K562 (cell line): ENCODE results near the gene SHF. TPM values are rescaled to one million over a fixed set of nuclear protein-coding genes. Genes with fewer than 3 reads are reported as not detected.
A peak's percentile ranks its signal among the peaks of the same experiment; 100 is the strongest.

ENCODE experiments used
- ADNP ChIP-seq: fragments of 200-800 bp; sonication (Bioruptor generic); IDR thresholded peaks from 2 replicates; pipeline ENCODE4 v1.6.1; 2016; ENCODE audit warnings: missing genetic modification characterization, missing compliant biosample characterization
- CREB5 ChIP-seq: fragments of 250-450 bp; sonication (Bioruptor Pico); IDR thresholded peaks from 2 replicates; pipeline ENCODE4 v1.5.0; 2020; ENCODE audit warnings: mild to moderate bottlenecking
- FOXA1 ChIP-seq: fragments of 450-650 bp; IDR thresholded peaks from 2 replicates; pipeline ENCODE4 v1.6.1; 2016; ENCODE audit warnings: mild to moderate bottlenecking, borderline replicate concordance
- HEY1 ChIP-seq: fragments of 250-450 bp; sonication (Bioruptor Pico); IDR thresholded peaks from 2 replicates; pipeline ENCODE4 v1.5.0; 2020; ENCODE audit warnings: mild to moderate bottlenecking, moderate library complexity, borderline replicate concordance
- HOMEZ ChIP-seq: fragments of 250-450 bp; sonication (Bioruptor Pico); IDR thresholded peaks from 2 replicates; pipeline ENCODE4 v1.4.0; 2020; ENCODE audit warnings: mild to moderate bottlenecking, moderate library complexity
- KLF6 ChIP-seq: fragments of 250-450 bp; sonication (Bioruptor Pico); IDR thresholded peaks from 2 replicates; pipeline ENCODE4 v1.4.0; 2020; ENCODE audit warnings: mild to moderate bottlenecking, moderate library complexity, borderline replicate concordance
- LCOR ChIP-seq: sonication (generic); formaldehyde crosslinking; IDR thresholded peaks from 2 replicates; pipeline ENCODE4 v1.8.0; 2022; ENCODE audit warnings: mild to moderate bottlenecking, missing genetic modification reagents
- MAZ ChIP-seq, 2 experiments: fragments of 450-650 bp in 1 of 2; sonication (generic) in 1 of 2; formaldehyde crosslinking; IDR thresholded peaks in 1 of 2; conservative IDR thresholded peaks in 1 of 2; 2 replicates each; pipeline versions ENCODE4 v1.4.0 to v1.5.0; 2020; ENCODE audit warnings: mild to moderate bottlenecking in 1 of 2, missing genetic modification reagents in 1 of 2
- NFXL1 ChIP-seq: fragments of 450-650 bp; formaldehyde crosslinking; IDR thresholded peaks from 2 replicates; pipeline ENCODE4 v1.4.0; 2021; ENCODE audit warnings: mild to moderate bottlenecking
- POLR2H ChIP-seq: IDR thresholded peaks from 2 replicates; pipeline ENCODE4 v1.6.1; 2016; ENCODE audit warnings: missing genetic modification characterization, low read depth, mild to moderate bottlenecking, control low read depth, missing compliant biosample characterization, moderate library complexity
- PPARD ChIP-seq: fragments of 250-450 bp; sonication (Bioruptor Pico); IDR thresholded peaks from 2 replicates; pipeline ENCODE4 v1.8.0; 2022; ENCODE audit warnings: inconsistent platforms, mild to moderate bottlenecking, moderate library complexity
- RBBP5 ChIP-seq: fragments of 200-600 bp; sonication (generic); IDR thresholded peaks from 2 replicates; pipeline ENCODE4 v1.6.1; 2012; ENCODE audit warnings: borderline replicate concordance, mild to moderate bottlenecking, low read length, control low read depth, inconsistent platforms; ENCODE audit not compliant: insufficient read depth, poor library complexity, severe bottlenecking
- SAP30 ChIP-seq: fragments of 200-600 bp; sonication (generic); IDR thresholded peaks from 2 replicates; pipeline ENCODE4 v1.6.1; 2012; ENCODE audit warnings: borderline replicate concordance, low read depth, mild to moderate bottlenecking, moderate library complexity, low read length, control low read depth, inconsistent platforms; ENCODE audit not compliant: insufficient read depth, poor library complexity, severe bottlenecking
- SMARCC2 ChIP-seq: fragments of 450-650 bp; IDR thresholded peaks from 2 replicates; pipeline ENCODE4 v1.6.1; 2017; ENCODE audit warnings: antibody characterized with exemption, moderate library complexity, mild to moderate bottlenecking, low read depth
- SRF ChIP-seq, 2 experiments: fragments of 250-450, 450-650 bp in 1 of 2; sonication (Bioruptor Pico) in 1 of 2; sonication (generic) in 1 of 2; formaldehyde crosslinking; IDR thresholded peaks; 2 replicates each; pipeline versions ENCODE4 v1.5.0 to v1.5.1; 2020 to 2022; ENCODE audit warnings: mild to moderate bottlenecking in 1 of 2, missing genetic modification reagents in 1 of 2
- STAT5A ChIP-seq: IDR thresholded peaks from 2 replicates; pipeline ENCODE4 v1.6.1; 2012; ENCODE audit warnings: low read length, inconsistent platforms, borderline replicate concordance
- TEAD1 ChIP-seq, 2 experiments: fragments of 450-650 bp in 1 of 2; sonication (generic) in 1 of 2; formaldehyde crosslinking; IDR thresholded peaks; 2 replicates each; pipeline versions ENCODE4 v1.4.0 to v1.8.0; 2020 to 2022; ENCODE audit warnings: mild to moderate bottlenecking in 2 of 2, missing genetic modification reagents in 1 of 2
- TOE1 ChIP-seq, 2 experiments: fragments of 450-650 bp in 1 of 2; sonication (generic) in 1 of 2; formaldehyde crosslinking in 1 of 2; IDR thresholded peaks; 2 replicates each; pipeline versions ENCODE4 v1.7.1 to v1.8.0; 2016 to 2022; ENCODE audit warnings: borderline replicate concordance in 2 of 2, mild to moderate bottlenecking in 2 of 2, antibody characterized with exemption in 1 of 2, inconsistent platforms in 1 of 2, low read depth in 1 of 2, missing genetic modification reagents in 1 of 2, moderate library complexity in 1 of 2
- USF2 ChIP-seq: sonication (generic); formaldehyde crosslinking; IDR thresholded peaks from 2 replicates; pipeline ENCODE4 v1.5.0; 2020; ENCODE audit warnings: missing genetic modification reagents
- ZC3H11A ChIP-seq: IDR thresholded peaks from 2 replicates; pipeline ENCODE4 v1.6.1; 2012; ENCODE audit warnings: low read depth, low read length, improper control_type of control experiment
- ZEB2 ChIP-seq: fragments of 450-650 bp; IDR thresholded peaks from 2 replicates; pipeline ENCODE4 v1.6.1; 2016
- ZFP36 ChIP-seq: fragments of 150-350 bp; IDR thresholded peaks from 2 replicates; pipeline ENCODE4 v1.6.1; 2018; ENCODE audit warnings: low read length, low read depth; ENCODE audit not compliant: partially characterized antibody
- polyA plus RNA-seq, 8 experiments: library from polyadenylated mRNA; depleted of rRNA in 4 of 8; stranded (reverse) in 5 of 8; unstranded in 3 of 8; fragments of >200 nt; fragmentation: Nextera tagmentation in 2 of 8; fragmentation: Illumina TruSeq in 1 of 8; extraction: Ambion mirVana in 2 of 8; extraction: Trizol in 1 of 8; gene quantifications; 2 replicates each; pipeline versions ENCODE4 v1.2.1 to v1.2.3, GENCODE V29; 2011 to 2014; ENCODE audit warnings: inconsistent platforms in 1 of 8, missing spikeins in 1 of 8
- total RNA-seq, 7 experiments: library from RNA; depleted of rRNA in 6 of 7; stranded (reverse); fragments of >200 nt in 6 of 7; fragmentation: Illumina TruSeq in 2 of 7; extraction: Trizol in 2 of 7; gene quantifications; 2 replicates each; pipeline versions ENCODE4 v1.2.1 to v1.2.3, GENCODE V29; 2011 to 2021; ENCODE audit warnings: low replicate concordance in 1 of 7

The SHF gene
- total and polyA plus RNA-seq, 9 of the 15 experiments (the other 6 are each of a cell fraction or from before 2014, with no cell fraction given) = 0.51 to 2.2 (median 0.85) TPM; not detected in 2

- TF ChIP-seq SMARCC2 (peak; percentile 17; the same call in 1 of the 2 replicates), FOXA1 (no peak), MAZ (CRISPR knock-in tag; conservative IDR thresholded peaks at IDR 0.05 in 1 of 2, IDR thresholded peaks at IDR 0.05 in 1 of 2) (no peak), SAP30 (peak; percentile 42), HOMEZ (CRISPR knock-in tag) (no peak), ADNP (tag) (no peak), PPARD (CRISPR knock-in tag) (no peak), ZFP36 (no peak), LCOR (CRISPR knock-in tag) (no peak), ZEB2 (no peak), POLR2H (tag) (no peak), SRF (CRISPR knock-in tag; IDR thresholded peaks at IDR 0.05) (no peak), STAT5A (no peak), HEY1 (CRISPR knock-in tag) (no peak), ZC3H11A (no peak), TEAD1 (CRISPR knock-in tag; IDR thresholded peaks at IDR 0.05) (no peak), CREB5 (no peak), TOE1 (IDR thresholded peaks at IDR 0.05; ENCODE audit: borderline replicate concordance) (no peak), TOE1 (CRISPR knock-in tag; IDR thresholded peaks at IDR 0.05; ENCODE audit: borderline replicate concordance, low read depth) (no peak), USF2 (CRISPR knock-in tag) (no peak), RBBP5 (peak; percentile 34), NFXL1 (CRISPR knock-in tag) (no peak), KLF6 (no peak)
Measured at GRCh38 chr15:45199136-45199810, 11.5 kb upstream of the SHF start (continued).
